Activated CD8-positive, alpha-beta T cell treated with anti-CD3 and anti-CD28 coated beads for 36 hours (primary cell): ENCODE results near the gene BBS1. TPM values are rescaled to one million over a fixed set of nuclear protein-coding genes. Genes with fewer than 3 reads are reported as not detected.
"Not testable (repeated sequence)": the region's sequence is repeated elsewhere in the genome, so short reads cannot be mapped to it uniquely, and the experiment has no call there.

Experiments used
- ATAC-seq: fragments of 200-7000 bp; cut with Tn5 transposase; one replicate; pipeline ENCODE4 v1.10.0; 2021; ENCODE audit warnings: mild to moderate bottlenecking, moderate library complexity
- CTCF ChIA-PET: fragments of 350-600 bp; sonication (Branson Sonifier 250); formaldehyde crosslinking; loops from one replicate; lab custom pipeline; 2021; ENCODE audit warnings: antibody characterized with exemption; lab: Charles Lee
- POLR2A ChIA-PET: fragments of 350-600 bp; sonication (Branson Sonifier 250); formaldehyde crosslinking; loops from one replicate; lab custom pipeline; 2021; ENCODE audit warnings: antibody characterized with exemption; lab: Charles Lee
- DNase-seq: peaks from one replicate; pipeline ENCODE4 v3.0.0-alpha.2; 2020
- H3K27ac Mint-ChIP-seq: one replicate; pipeline ENCODE4 v1.8.0; 2021; ENCODE audit warnings: mild to moderate bottlenecking, mixed read lengths
- H3K27me3 Mint-ChIP-seq: one replicate; pipeline ENCODE4 v1.8.0; 2021; ENCODE audit warnings: mixed read lengths
- H3K36me3 Mint-ChIP-seq: one replicate; pipeline ENCODE4 v1.8.0; 2021; ENCODE audit warnings: low read depth, mixed read lengths
- H3K4me1 Mint-ChIP-seq: one replicate; pipeline ENCODE4 v1.8.0; 2021; ENCODE audit warnings: low read depth, mixed read lengths
- H3K4me3 Mint-ChIP-seq: one replicate; pipeline ENCODE4 v1.8.0; 2021; ENCODE audit warnings: mild to moderate bottlenecking, moderate library complexity, mixed read lengths
- H3K9me3 Mint-ChIP-seq: one replicate; pipeline ENCODE4 v1.8.0; 2021; ENCODE audit warnings: mixed read lengths
- intact Hi-C: fragments of 100-400 bp; cut with micrococcal nuclease; formaldehyde crosslinking; loops from one replicate; pipeline ENCODE4 v1.10.0; 2022
- total RNA-seq, 2 experiments: library from RNA; stranded (reverse); gene quantifications; one replicate each; pipeline ENCODE4 v1.2.3, GENCODE V29; 2021
- TF ChIP-seq, protein P1 (sequence below): fragments of 200-600 bp; IDR thresholded peaks from one replicate; pipeline ENCODE4 v1.8.0; 2022; ENCODE audit warnings: antibody characterized with exemption, mild to moderate bottlenecking

BBS1 gene
- total RNA-seq, 2 experiments from 2014 or later = 7.7 to 7.9 TPM

DNA sequence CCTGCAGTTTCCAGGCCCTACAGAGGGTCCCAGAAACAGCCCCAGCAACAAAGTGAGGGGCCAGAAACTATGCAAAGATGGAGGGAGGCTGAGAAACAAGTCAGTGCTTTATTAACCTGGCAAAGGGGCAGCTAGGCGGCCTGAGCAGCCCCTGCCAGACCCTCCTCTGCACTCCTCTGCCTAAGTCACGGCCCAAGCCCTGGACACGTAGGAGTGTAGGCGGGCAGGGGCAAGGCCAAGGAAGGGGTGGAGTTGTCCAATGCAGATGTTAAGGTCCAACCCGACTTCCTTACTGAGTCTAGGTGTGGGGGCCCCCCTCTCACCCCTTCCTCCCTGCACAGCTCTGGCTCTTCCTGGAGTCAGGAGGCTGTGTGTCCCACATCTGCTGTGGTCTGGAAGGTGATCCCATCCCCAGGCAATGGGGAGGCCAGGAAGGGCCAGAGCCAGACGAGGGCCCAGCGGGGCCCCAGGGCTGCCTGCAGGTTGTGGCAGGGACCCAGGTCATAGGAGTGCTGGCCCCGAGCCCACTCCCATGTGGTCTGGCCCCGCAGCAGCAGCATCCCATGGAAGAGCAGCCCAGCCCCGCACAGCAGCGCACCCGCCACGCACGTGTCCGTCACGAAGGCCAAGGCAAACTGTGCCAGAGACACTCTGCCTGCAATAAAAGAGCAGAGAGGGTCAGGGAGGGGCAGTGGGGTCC is 28.9 kb downstream of the BBS1 start:
- POLR2A ChIA-PET = no interaction called here
- peaks cover 18% of the 10 kb centered on the region for H3K36me3 Mint-ChIP-seq
- no peak for DNase-seq
- CTCF ChIA-PET = no interaction called here
- H3K9me3 Mint-ChIP-seq = no peaks in the 10 kb centered on the region
- H3K27me3 Mint-ChIP-seq = no peaks in the 10 kb centered on the region
- H3K4me3 Mint-ChIP-seq = no peak overlapping the region
- H3K27ac Mint-ChIP-seq = no peak overlapping the region
- TF ChIP-seq, protein P1, sequence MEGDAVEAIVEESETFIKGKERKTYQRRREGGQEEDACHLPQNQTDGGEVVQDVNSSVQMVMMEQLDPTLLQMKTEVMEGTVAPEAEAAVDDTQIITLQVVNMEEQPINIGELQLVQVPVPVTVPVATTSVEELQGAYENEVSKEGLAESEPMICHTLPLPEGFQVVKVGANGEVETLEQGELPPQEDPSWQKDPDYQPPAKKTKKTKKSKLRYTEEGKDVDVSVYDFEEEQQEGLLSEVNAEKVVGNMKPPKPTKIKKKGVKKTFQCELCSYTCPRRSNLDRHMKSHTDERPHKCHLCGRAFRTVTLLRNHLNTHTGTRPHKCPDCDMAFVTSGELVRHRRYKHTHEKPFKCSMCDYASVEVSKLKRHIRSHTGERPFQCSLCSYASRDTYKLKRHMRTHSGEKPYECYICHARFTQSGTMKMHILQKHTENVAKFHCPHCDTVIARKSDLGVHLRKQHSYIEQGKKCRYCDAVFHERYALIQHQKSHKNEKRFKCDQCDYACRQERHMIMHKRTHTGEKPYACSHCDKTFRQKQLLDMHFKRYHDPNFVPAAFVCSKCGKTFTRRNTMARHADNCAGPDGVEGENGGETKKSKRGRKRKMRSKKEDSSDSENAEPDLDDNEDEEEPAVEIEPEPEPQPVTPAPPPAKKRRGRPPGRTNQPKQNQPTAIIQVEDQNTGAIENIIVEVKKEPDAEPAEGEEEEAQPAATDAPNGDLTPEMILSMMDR = no peak
- H3K4me1 Mint-ChIP-seq = peaks cover 12% of the 10 kb centered on the region
- no peak for ATAC-seq
- intact Hi-C loops = no loop called here

DNA sequence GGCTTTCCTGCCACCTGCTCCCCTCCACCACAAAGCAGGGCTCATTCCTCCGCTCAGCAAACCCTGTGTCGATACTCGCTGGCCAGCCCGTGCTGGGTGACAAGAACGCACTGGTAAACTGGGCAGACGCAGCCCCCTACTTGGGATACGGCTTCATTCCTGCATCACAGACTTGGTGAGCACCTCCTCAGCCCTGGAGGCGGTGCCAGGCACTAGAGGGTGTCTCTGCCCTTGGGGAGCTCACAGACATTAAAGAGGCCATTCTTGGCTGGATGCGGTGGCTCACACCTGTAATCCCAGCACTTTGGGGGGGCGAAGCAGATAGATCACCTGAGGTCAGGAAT is 29.4 kb downstream of the BBS1 start:
- Mint-ChIP-seq H3K9me3 (no peaks in the 10 kb centered on the region), H3K27me3 (no peaks in the 10 kb centered on the region), H3K4me3 (no peak overlapping the region), H3K27ac (no peak overlapping the region), H3K4me1 (peaks cover 14% of the 10 kb centered on the region), H3K36me3 (peaks cover 19% of the 10 kb centered on the region)
- CTCF ChIA-PET = no interaction called here
- intact Hi-C loops = loop anchor here (10.0 kb wide), 2 partner anchors 55 to 135 kb away; partner anchors contain the start of genes DPP3 and RBM4B
- ATAC-seq = no peak
- POLR2A ChIA-PET = no interaction called here
- DNase-seq = no peak
- TF ChIP-seq, protein P1 = no peak

DNA sequence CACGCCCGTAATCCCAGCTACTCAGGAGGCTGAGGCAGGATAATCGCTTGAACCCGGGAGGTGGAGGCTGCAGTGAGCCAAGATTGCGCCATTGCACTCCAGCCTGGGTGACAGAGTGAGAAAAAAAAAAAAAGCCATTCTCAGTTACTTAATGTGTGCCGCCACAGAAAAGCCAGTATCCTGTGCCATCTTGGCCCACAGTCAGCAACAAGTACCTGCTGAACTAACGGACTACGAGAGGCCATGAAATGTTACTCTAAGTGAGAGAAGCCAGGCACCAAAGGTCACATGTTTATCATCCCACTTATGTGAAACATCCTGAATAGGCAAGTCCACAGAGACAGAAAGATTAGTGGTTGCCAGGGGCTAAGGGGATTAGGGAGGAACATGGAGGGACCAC is 30.2 kb downstream of the BBS1 start:
- DNase-seq, H3K4me3 Mint-ChIP-seq, H3K27ac Mint-ChIP-seq, ATAC-seq, POLR2A ChIA-PET, H3K27me3 Mint-ChIP-seq, CTCF ChIA-PET, H3K9me3 Mint-ChIP-seq: not testable (repeated sequence)
- intact Hi-C loops = loop anchor here (10.0 kb wide), 2 partner anchors 56 to 134 kb away; partner anchors contain the start of genes DPP3 and RBM4B
- Mint-ChIP-seq H3K36me3 (peaks cover 18% of the 10 kb centered on the region), H3K4me1 (peaks cover 17% of the 10 kb centered on the region)

DNA sequence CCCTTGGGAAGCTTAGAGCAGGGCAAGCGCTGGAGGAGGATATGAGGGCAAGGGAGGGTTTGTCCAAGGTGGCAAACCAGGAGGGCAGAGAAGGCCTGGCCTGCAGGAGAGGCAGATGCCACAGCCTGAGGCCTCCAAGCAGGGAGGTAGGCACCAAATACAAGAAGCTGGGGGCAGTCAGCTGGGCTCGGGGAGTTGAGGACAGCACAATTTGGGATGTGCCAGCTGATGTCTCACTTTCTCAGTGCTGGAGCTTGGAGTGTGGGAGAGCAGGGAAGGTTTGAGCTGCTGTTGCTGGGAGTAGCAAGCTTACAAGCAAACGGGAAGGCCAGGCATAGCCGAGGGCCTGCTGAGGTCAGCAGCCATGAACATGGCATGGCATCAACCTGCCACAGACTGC is 31.5 kb downstream of the BBS1 start:
- ChIA-PET CTCF (interaction anchor here (0.8 to 1.4 kb wide), 2 partner anchors 13 to 103 kb away, joined by 3 read pairs; partner anchors contain the start of gene MRPL11), POLR2A (interaction anchor here (0.7 to 1.4 kb wide), 3 partner anchors 8 to 119 kb away, joined by 3 to 7 read pairs (median 4); no protein-coding TSS in a partner anchor)
- ATAC-seq = no peak
- DNase-seq = no peak
- intact Hi-C loops = loop anchor here (10.0 kb wide), 2 partner anchors 57 to 133 kb away; partner anchors contain the start of genes DPP3 and RBM4B
- H3K4me3 Mint-ChIP-seq = no peak overlapping the region
- no peaks in the 10 kb centered on the region for H3K9me3 Mint-ChIP-seq
- H3K36me3 Mint-ChIP-seq = peaks cover 15% of the 10 kb centered on the region
- no peaks in the 10 kb centered on the region for H3K27me3 Mint-ChIP-seq
- H3K27ac Mint-ChIP-seq = no peak overlapping the region
- H3K4me1 Mint-ChIP-seq = peaks cover 17% of the 10 kb centered on the region
- TF ChIP-seq, protein P1 = no peak

DNA sequence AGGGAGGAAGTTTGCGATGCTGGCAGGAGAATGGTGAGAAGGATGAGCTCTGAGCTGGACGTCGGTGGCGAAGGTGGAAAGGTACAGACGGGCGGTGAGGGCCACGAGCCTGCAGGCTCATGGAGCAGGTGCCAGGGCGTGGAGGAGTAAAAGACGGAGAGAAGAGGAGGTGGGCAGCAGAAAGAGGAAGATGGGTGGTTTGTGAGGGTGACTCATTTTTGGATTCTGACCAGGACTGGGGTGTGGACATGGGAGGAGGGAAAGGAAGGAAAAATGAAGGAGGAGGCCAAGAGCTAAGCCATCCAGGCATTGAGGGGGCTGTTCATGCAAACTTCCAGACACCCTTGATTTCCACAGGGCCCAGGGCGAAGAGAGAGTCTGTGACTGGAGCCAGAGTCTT is 31.9 kb downstream of the BBS1 start:
- POLR2A ChIA-PET = interaction anchor here (0.7 to 1.4 kb wide), 4 partner anchors 9 to 119 kb away, joined by 3 to 7 read pairs (median 4); no protein-coding TSS in a partner anchor
- TF ChIP-seq, protein P1 = no peak
- no peak for ATAC-seq
- Mint-ChIP-seq H3K4me3 (no peak overlapping the region), H3K27me3 (no peaks in the 10 kb centered on the region), H3K27ac (peak overlapping the region; percentile 2), H3K9me3 (no peaks in the 10 kb centered on the region), H3K4me1 (peaks cover 17% of the 10 kb centered on the region), H3K36me3 (peaks cover 13% of the 10 kb centered on the region)
- intact Hi-C loops = loop anchor here (10.0 kb wide), 2 partner anchors 58 to 132 kb away; partner anchors contain the start of genes DPP3 and RBM4B
- CTCF ChIA-PET = interaction anchor here (0.8 to 1.4 kb wide), 3 partner anchors 13 to 136 kb away, joined by 3 read pairs; partner anchors contain the start of gene MRPL11
- DNase-seq = no peak
